ENCODE measurements around the gene CTRL.
"Not testable (repeated sequence)": the region's sequence is repeated elsewhere in the genome, so short reads cannot be mapped to it uniquely, and the experiment has no call there.

Gene CTRL

DNA sequence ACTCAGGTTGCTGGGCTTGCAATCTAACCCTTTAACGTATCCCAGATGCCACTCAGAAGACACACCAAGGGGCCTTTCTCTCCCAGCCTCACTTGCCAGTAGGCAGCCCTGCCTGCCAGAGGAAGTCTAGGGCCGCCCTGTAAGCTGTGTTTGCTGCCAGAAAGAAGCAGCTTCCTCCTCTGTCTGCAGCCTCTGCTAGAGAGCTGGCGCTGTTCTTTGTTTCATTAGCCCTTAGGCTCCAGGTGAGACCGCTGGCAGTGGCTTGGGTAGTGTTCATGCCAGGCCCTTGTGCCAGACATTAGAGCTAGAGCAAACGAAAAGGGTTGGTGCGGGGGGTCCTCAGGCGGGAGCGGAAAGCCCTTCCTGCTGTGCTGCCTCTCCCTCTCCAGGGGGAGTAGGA, 8.9 kb downstream of the CTRL start:
- DNase-seq, result peak; percentile 74

DNA sequence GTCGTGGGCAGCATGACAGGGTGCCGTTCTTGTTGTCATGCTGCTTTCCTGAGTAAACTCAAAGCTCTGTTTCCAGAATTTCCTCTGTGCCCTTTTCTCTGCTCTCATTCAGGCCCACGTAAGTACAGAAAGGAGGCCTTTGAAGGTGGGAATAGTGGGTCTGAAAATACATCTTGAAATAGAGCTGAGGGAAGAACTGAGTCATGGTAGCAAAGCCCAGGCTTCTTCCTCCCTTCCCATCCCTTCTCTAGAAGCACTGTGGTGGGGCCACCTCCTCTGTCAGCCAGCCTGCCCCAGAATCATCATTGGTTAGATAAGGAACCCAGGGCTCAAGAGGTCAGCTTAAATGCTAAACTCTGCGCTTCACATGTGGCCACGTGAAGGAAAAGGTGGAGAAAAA, 9.4 kb downstream of the CTRL start:
- DNase-seq, result no peak

DNA sequence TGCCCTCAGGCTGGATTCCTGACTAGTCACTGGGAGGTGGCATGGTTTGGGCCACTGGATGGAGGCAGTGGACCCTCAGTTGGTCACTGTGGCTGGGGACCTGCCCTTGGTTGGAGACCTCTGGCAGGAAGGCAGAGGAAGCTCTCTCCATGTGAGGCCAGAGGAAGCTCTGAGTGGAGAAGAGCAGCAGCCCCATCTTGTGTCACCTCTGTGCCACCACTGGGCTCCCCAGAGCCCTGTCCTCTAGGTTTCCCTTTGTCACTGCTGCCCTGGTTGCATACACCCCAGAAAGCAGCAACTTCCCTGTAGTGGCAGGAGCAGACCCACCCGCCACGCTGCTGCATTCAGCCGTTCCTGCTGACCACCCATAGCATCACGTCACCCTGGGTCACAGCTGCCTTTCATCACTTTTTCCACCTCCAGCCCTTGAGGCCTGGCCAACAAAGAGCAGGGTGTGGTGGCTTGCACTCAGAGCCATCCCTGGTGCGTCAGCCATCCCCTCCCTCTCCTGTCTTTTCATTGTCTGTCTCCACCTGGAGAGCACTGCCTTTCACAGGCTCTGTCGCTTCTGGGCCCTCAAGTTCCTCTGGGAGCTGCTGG, 11.9 kb downstream of the CTRL start:
- DNase-seq, result no peak

DNA sequence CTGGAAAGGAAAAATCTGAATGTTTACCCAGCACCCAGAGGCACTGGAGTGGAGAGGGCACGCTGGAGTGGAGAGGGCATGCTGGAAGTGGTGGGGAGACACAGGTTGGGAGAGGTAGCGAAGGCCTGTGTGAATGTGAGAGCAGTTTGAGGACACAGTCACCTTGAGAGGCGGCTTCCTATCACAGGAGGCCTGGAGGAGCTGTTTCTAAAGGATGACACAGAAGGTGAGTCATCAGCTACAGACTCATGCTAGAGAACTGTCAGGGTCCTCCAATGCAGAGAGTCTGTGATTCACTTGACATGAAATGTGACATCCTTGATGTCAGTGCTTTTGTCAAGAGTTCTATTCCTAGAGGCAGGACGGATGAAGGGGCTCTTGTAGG, 13.8 kb downstream of the CTRL start:
- DNase-seq, result no peak

DNA sequence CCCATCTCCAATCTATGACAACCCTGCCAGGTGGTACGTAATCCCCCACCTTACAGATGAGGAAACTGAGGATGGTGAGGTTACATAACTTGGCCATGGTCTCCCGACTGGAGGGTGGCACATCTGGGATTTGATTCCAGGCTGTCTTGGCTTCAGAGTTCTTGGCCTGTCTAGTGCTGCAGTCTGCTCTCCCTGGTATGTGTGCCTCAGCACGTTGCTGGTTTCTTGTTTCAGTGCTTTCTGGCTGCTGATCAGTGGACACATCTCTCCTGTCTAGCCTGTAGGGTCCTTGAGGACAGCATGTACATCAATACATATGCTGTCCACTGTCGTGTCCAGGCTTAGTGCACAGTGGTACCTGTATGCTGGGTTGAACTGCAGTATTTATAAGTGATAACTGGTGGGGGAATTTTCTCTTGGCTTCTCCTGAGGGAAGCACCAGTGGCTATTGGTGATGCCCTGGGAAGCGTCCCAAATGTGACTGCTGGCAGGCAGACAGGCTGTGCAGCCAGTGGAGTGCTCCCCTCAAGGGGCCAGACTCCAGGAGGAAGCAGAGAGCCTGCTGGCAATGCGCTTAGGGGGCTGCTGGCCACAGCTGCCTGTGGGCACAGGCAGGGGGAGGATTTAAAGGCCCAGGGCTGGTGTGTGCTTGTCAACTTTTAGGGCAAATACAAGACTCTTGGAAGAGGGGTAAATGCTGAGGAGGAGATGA, 14.4 kb downstream of the CTRL start:
- no peak for DNase-seq

DNA sequence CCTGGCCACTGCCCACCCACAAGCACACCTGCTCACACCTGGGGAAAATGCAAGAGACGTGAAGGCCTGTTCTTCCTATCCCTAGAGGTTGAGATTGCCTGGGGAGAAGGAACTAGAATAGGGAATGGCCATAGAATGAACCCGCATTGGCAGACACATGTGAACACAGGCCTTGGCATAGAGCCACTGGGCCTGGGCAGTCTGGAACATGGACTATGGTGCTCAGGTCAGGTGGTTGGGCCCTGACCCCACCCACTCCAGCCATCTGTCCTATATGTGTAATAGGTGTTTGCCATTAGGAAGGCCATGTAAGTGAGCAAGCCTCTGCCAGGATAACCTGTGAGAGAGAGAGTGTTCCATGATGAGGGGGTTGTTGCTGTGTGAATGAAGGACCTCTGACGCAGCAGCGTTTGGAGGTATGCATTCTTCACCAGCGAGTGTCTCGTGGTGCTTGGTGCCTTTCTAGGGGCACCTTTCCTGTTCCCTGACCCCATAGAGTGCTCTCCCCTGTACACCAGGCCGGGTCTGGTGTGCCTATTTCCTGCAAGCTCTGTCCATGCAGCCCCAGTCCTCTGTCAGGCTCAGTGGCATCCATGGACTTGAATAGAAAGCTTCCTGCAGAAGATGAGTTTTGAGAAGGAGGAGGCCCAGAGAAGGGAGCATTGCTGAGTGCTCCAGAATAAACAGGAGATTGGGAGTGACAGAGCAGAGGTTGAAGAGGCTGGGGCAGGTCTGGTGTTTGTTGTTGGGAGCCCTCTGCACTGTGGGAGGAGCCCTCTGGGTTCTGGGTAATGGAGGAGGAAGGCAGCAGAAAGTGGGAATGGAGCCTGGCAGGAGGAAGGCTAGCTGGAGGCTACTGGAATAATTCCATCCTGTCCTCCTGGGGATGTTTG, 15.6 kb downstream of the CTRL start:
- no peak for DNase-seq

DNA sequence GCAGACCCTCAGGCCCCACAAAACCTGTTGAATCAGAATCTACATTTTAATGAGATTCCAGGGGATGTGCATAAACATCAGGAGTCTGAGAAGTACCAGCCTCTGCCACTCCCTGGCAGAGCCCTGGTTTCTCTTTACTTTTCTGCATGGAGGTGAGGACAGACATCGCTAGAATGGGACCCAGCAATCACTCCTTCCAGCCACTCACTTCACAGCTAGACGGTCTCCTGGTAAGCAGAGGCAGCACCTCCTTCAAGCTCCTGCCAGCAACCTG, 16.2 kb downstream of the CTRL start:
- DNase-seq, result not testable (repeated sequence)

DNA sequence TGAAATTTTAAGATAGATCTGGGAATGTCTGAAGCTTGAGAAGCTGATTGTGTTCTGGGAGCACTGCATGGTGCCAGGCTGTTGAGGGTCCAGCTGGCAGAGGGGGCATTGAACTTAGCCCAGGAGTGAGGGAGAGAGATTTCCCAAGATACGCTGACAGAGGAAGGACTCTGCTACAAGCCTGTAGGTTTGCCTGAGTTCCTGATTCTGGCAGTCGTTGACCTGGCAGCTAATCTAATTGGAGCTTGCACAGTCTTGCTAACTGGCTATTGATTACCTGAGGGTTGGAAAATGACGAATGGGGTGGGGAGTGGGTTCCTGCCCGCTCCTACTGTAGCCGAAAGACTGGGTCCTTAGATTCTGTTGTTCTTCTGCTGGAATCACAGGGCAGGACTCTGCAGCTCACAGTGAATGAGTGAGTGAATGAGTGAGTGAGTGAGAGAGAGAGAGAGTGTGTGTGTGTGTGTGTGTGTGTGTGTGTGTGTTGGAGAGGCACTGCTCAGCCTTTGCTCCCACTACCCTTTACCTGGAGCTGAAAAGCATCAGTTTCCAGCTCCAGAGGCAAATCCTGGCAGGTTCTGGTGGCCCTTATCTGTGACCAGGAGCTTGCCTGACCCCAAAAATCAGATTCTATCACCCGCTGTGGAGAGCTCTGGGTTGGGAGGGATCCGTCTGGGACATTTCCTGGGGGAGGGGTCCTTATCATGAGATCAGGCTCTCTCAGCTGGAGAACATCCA, 16.7 kb downstream of the CTRL start:
- DNase-seq, result no peak

DNA sequence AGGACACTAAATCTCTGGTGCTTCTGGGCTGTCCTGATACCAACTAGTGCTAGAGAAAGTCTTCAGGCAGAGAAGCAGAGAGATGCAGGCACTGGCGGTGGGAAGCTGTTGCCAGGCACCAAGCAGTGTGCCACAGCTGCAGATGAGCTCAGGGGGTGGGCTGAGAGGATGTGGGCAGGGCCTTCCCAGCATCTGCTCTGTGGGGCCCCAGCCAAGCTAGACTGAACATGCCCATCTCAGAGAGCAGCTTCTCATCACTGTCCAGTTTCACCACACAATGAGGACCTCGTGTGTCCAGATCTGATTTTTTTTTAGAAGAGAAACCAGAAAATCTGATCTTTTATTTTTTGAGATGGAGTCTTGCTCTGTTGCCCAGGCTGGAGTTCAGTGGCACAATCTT, 21.5 kb downstream of the CTRL start:
- DNase-seq, result peak; percentile 20

DNA sequence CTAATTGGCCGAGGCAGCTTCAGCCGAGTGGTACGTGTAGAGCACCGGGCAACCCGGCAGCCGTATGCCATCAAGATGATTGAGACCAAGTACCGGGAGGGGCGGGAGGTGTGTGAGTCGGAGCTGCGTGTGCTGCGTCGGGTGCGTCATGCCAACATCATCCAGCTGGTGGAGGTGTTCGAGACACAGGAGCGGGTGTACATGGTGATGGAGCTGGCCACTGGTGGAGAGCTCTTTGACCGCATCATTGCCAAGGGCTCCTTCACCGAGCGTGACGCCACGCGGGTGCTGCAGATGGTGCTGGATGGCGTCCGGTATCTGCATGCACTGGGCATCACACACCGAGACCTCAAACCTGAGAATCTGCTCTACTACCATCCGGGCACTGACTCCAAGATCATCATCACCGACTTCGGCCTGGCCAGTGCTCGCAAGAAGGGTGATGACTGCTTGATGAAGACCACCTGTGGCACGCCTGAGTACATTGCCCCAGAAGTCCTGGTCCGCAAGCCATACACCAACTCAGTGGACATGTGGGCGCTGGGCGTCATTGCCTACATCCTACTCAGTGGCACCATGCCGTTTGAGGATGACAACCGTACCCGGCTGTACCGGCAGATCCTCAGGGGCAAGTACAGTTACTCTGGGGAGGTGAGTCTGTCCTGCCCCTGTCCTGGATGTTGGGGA, 22.5 kb downstream of the CTRL start:
- DNase-seq, result no peak

DNA sequence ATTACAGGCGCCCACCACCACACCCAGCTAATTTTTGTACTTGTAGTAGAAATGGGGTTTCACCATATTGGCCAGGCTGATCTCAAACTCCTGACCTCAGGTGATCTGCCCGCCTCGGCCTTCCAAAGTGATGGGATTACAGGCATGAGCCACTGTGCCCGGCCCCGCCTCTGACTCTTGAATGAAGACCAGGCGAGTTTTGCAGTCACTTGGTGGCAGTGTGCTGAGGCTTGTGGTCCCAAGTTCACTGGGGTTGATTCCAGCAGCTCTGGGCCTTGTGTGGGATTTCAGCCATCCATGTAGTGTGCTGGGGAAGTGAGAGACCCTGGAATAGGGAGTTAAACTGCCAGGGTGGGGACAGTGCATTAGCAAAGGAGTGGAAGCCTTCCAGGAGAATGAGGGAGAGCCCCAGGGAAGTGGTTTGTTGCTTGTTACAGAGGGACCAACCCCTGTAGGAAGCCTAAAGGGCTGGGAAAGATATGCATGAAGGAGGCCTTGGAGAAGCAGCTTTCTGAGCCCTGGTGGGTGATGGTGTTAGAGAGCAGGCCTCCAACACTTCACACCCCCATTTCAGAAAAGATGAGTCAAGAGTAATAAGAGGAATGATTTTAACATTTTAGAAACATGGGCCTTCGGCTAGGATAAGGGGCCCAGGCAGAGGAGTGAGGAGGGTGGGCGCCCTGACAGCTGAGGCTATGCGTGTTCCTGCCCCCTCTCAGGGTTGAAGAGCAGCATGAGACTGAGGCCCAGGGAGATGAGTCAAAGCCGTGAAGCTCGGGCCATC, 24.1 kb downstream of the CTRL start:
- DNase-seq, result no peak

DNA sequence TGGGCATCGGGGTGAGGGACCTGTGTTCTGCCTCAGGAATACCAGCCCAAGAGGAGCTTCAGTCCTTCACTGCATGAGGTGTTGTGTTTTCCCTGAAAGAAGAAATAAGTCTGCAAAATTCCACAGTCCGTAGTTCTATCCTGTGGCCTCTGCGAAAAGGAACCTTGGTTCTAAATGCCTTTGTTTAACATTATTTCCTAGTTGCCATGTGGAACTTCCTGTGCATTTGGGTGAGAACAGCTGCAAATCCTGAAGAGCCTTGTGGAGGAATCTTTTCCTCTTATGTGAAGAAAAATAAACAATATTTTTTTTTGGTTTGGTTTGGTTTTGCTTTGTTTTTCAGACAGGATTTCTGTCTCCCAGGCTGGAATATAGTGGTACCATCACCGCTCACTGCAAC, 28.8 kb downstream of the CTRL start:
- DNase-seq, result no peak

DNA sequence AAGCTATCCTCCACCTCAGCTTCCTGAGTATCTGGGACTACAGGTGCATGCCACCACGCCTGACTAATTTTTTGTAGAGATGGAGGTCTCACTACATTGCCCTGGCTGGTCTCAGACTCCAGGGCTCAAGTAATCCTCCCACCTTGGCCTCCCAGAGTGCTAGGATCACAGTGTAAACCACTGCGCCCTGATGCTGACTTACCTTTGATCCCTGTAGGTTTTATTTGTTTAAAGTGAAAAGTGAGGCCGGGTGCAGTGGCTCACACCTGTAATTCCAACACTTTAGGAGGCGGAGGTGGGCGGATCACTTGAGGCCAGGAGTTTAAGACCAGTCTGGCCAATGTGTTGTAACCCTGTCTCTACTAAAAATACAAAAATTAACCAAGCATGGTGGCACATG, 29.9 kb downstream of the CTRL start:
- DNase-seq, result no peak

DNA sequence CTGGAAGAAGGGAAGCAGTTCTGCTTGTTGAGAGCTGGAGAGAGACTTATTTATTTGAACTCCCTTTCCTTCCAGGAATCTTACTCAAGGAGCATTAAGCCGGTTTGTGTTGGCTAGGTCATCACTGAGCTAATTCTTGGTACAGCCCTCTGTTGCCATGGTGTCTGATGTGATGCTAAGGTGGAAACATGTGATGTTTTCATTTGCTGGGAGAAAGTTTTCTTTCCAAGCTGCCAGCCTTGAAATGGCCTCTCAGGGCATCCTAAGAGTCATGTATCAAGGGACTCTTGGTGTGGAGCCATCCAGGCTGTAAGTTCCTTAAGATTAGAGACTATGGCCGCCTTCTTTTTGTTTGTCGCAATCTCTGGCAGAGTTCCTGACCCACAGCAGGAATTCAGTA, 34.4 kb downstream of the CTRL start:
- no peak for DNase-seq

DNA sequence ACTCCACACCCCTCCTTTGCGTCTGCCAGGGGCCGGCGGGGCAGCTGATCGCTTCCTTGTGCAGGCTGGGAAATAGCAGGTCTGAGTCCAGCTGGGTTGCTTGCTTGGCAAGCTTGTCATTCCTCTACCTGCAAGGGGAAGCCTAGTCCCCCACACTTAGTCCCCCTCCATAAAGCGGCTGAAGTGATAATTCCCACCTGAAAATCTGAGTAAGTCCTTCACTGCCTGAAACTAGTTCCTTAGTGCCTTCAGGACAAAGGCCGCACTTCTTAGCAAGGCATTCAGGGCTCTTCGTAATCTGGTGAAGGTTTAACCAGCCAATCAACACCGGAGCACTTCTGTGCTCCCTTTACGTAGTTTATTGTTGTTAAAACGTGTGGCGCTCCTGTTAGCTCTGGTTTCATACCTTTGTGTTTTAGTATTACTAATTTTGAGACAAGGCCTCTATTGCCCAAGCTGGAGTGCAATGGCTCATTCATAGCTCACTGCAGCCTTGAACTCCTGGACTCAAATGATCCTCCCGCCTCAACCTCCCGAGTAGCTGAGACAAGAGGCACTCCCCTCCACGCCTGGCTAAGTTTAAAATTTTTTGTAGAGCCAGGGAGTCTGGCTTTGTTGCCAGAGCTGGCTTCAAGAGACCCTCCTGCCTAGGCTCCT, 37.8 kb downstream of the CTRL start:
- DNase-seq, result peak; percentile 45

DNA sequence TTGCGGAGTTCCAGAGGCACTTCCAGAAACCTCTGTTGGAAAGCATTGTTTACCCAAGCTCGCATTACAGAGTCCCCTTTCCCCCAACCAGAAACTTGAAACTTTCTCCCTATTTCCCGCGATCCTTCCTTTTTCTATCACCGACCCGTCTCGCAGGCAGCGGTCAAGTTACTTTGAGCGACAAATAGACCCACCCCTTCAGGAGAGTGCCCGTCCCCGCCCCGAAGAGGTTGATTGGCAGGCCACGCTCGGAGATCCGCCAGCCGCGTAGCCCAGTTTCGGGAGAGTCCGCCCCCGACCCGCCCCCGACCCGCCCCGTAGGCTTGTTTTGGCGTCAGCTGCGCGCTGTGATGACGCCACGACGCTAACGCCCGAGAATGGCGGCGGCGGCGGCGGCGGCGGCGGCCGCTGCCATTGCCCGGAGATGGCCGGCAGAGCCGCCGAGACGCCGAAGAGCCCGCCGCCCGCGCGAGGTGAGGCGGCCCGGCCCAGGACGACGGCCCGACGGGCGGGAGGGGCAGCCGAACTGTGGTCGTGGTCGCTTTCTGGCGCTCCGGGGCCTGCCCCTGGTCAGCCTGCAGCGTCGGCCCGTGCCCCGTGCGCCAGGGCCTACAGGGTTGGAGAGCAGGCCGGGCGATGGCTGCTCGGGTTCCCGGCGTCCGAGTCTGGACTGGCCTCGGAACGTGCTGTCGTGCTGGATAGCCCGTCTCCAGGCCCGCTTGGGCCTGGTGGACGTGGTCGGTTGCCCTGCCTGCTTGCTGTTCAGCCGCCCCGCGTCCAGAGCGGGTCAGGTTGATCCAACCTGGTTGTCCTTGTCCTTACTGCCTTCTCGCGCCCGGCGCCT, 38.5 kb downstream of the CTRL start, which contains the start of gene PSKH1:
Gene PSKH1 (plus strand): TSS at position 356 of the 844 bp plus-strand sequence. CDS start 15,496 bp downstream, outside the sequence.
- DNase-seq, result peak; percentile 98

DNA sequence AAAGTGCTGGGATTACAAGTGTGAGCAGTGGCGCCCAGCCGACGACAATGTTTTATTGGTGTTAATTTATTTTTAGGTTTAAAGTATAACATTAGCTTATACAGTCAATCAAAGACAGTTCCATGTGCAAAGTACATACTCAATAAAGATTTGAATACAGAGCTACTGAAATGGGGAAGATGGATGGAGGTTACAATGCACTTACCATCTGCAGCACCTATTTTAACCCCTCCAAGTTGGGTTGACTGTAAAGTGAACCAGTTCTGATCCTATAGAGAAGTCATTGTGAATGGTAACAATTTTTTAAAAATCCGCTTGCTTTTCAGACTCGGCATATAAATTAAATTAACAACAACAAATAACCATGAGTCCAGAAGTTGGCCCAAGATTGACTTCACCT, 39.3 kb downstream of the CTRL start:
- no peak for DNase-seq

DNA sequence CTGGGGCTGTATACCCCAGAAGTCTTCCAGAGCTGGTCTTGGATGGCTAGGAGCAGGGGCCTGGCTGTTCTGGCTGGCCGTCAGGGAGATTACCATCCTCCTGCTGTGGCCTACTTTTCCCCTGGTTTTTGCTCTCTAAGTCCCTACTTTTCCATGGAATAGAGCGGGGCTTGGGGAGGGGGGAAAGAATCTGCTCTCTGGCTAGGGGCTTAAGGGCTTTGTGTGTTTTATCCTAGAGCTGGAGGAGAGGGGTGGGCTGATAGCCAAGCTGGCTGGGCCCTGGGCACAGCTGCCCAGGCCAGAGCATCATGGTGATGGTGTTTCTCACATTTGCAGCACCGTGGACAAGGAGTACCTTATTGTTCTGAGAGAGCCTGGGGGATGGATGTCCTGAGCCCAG, 43.3 kb downstream of the CTRL start:
- DNase-seq, result no peak

DNA sequence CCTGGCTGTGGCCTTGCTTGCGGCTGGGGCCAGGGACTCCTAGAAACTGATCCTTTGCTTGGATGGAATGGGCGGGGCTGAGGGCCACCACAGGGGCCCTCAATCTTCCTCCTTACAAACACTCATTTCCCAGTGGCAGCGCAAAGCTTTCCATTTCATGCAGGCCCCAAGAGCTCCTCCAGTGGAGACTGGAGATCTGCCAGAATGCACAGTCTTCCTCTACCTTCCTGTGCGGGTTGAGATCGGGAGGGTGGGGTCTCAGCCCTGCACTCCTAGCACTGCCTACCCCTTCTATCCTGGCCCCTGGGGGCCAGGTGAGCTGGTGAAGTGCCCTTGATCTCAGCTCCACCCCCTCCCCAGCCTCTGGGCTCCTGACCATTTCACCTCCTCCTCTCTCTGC, 45.3 kb downstream of the CTRL start:
- DNase-seq, result no peak

DNA sequence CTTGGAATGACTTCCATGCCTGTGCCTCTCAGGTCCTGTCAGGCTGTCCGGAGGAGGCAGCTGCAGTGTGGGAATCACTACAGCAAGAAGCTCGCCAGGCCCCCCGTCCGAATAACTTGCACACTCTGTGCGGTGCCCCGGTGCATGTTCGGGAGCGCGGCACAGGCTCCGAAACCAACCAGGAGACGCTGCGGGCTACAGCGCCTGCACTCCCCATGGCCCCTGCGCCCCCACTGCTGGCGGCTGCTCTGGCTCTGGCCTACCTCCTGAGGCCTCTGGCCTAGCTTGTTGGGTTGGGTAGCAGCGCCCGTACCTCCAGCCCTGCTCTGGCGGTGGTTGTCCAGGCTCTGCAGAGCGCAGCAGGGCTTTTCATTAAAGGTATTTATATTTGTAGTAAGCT, 45.7 kb downstream of the CTRL start:
- DNase-seq, result no peak

DNA sequence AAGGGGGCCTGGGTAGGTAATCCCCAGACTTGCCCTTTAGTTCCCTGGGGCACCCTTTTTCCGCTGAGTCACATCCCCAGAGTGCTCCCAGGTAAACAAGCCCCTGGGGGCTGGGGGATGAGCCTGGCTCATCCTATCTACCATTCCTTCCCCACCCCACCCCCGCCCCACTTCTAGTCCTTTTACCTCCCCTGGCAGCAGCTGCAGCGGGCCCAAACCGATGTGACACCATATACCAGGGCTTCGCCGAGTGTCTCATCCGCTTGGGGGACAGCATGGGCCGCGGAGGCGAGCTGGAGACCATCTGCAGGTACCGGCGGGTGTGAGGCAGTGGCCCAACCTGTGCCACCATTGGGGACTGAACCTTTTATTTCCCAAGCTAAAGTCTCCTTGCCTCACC, 46.1 kb downstream of the CTRL start:
- no peak for DNase-seq

Measured in RPMI8226 (cell line).